ENCODE measurements around the gene SUCLA2.

Gene SUCLA2

DNA sequence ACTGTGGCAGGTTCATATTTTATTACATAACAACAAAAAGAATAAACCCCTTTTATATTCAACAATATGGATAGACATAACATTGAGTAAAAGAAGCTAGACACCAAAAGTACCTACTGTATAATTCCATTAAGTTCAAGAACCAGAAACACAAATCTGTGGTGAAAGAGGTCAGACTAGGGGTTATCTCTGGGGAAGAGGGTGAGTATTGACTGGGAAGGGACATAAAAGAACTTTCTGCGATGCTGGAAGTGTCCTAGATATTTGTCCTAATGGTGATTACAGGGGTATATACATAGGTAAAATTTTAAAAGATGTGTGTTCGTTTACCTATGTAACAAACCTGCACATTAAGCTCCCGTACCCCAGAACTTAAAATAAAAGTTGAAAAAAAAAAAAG is 103.0 kb downstream of the SUCLA2 start:
- DNase-seq, result no peak

DNA sequence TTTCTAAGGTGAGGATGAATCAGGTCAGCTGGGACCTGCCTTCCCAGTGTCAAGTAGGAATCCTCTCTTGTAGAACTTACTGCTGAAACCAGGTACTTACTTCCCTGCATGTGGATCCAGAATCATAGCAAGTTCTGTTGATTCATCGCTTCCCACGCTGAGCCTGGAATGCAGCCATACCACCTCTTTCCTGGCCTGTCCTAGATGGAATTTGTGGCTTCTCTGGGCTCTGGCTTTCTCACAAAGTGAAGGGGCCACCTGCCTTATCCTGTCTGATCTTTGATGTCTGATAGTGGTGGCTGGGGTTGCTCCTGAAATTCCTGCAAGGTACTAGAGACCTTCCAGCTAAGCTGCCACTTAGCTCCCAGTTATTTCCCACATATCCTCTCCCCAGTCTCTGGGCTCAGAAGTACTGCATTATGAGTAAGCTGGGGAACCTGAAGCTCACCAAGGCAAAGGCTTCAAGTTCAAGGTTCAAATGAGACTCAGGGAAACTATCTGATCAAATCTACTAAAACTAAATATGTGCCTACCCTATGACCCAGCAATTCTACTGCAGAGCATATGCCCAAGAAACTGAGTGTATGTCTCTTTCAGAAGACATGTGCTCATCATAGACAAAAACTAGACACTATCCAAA is 103.5 kb downstream of the SUCLA2 start:
- peak; percentile 62 for DNase-seq

DNA sequence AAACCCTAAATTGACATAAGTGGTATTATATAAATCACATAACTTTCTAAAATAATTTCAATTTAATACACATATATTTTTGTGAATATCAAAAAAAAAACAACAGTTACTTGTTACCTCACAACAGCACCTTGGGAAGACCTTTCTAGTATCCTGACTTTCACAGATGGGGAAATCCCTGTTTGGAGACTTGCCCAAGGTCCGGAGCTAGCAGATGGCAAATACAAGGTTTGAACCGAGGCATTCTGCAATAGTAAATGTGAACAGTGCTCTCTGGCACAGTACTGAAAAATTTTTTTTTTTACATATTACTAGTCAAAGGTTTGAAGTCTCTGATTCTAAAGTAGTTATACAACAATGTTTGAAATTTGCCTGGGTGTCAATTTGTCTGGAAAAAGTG is 104.5 kb downstream of the SUCLA2 start:
- peak; percentile 16 for DNase-seq

DNA sequence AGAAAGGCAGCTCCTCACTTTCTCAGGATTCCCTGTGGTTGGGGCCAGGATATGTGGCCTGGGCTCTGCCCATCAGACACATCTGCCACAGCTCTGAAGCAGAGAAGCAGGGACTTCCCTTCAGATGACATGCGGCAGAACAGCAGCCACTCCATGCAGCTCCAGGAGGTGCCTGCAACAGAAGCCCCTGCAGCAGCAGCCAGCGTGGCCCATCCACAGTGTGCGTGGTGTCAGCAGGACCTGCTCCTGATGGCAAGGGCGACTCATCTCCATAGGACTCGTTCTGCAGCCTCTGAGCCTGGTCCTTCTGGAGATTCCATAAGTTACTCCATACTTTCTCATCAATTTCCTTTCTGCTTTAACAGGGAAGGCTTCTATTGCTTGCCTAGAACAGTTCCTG is 105.0 kb downstream of the SUCLA2 start:
- no peak for DNase-seq

DNA sequence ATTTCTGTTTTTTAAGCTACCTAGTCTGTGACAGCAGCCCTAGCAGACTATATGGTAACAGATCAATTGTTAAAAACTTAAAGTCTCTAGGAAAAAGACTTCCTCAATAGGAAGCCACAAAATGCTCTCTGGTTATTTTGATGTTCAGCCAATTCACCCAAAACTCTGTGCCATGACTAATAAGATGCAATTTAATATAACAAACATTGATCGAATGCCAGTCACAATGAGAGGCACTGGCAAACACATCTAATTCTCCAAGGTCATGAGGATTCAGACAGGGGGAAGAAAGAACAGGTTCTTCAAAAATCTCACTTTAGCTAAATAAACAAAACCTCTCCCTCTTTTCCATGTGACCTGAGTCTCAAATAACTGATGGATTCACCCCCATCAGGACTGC is 107.5 kb downstream of the SUCLA2 start:
- DNase-seq, result no peak
